Cardiac muscle cell (in vitro differentiated cells and primary cell): ENCODE data around the gene YIPF2. TPM values are rescaled to one million over a fixed set of nuclear protein-coding genes. Genes with fewer than 3 reads are reported as not detected.

Experiments used
- DNase-seq, 2 donors: peaks; one replicate each; pipeline versions ENCODE4 v3.0.0 to v3.0.0-alpha.2; 2010 to 2017; ENCODE audit warnings: low read depth in 1 of 2, low spot score in 1 of 2
- H3K27ac ChIP-seq: fragments of 200-600 bp; sonication (generic); 2 replicates; pipeline ENCODE4 v1.5.1; 2016
- H3K27me3 ChIP-seq: fragments of 200-600 bp; sonication (generic); 2 replicates; pipeline ENCODE4 v1.6.0; 2016; ENCODE audit warnings: control low read depth
- H3K36me3 ChIP-seq: fragments of 200-600 bp; sonication (generic); 2 replicates; pipeline ENCODE4 v1.5.1; 2016; ENCODE audit warnings: control low read depth
- H3K4me1 ChIP-seq: fragments of 200-600 bp; sonication (generic); 2 replicates; pipeline ENCODE4 v1.8.1; 2017; ENCODE audit warnings: low read depth, mild to moderate bottlenecking, mixed run types
- H3K4me3 ChIP-seq: fragments of 200-600 bp; sonication (generic); 2 replicates; pipeline ENCODE4 v1.5.1; 2016; ENCODE audit warnings: mild to moderate bottlenecking
- H3K9me3 ChIP-seq: fragments of 200-600 bp; sonication (generic); 2 replicates; pipeline ENCODE4 v1.5.1; 2017; ENCODE audit warnings: low read depth, mild to moderate bottlenecking, control low read depth
- polyA plus RNA-seq: library from polyadenylated mRNA; unstranded; fragments of >200 nt; fragmentation: Nextera tagmentation; extraction: Ambion mirVana; gene quantifications from 2 replicates; pipeline ENCODE4 v1.2.1, GENCODE V29; 2016
- total RNA-seq: library from RNA; depleted of rRNA; stranded (reverse); fragments of >200 nt; gene quantifications from 2 replicates; pipeline ENCODE4 v1.2.3, GENCODE V29; 2016
- TF ChIP-seq, protein P1 (sequence below): IDR thresholded peaks from 2 replicates; pipeline ENCODE4 v1.5.1; 2012; ENCODE audit warnings: low read depth, mild to moderate bottlenecking, low read length

Gene YIPF2
- total and polyA plus RNA-seq, 2 experiments from 2014 or later: 38.9 to 67.2 TPM

DNA sequence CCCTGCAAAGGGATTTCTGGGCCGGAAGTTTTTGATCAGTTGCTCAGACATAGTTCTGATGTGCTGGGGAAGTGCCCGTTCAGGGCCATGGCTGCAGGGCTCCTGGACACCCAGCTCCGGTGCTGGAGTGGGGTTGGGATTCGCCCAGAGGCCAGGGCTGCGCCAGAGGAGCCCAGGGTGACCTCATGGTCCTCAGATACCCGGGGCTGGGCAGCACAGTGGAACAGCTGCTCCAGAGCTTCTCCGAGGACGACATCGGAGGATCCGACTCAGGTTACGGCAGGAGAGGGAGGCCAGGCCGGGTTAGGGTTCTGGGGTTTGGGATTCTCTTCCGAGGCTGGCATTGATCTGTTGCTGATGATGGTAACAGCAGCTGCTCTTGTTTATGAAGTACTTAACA is 36.2 kb downstream of the YIPF2 start:
- no peaks in the 10 kb centered on the region for H3K36me3 ChIP-seq
- no peaks in the 10 kb centered on the region for H3K27me3 ChIP-seq
- TF ChIP-seq, protein P1, sequence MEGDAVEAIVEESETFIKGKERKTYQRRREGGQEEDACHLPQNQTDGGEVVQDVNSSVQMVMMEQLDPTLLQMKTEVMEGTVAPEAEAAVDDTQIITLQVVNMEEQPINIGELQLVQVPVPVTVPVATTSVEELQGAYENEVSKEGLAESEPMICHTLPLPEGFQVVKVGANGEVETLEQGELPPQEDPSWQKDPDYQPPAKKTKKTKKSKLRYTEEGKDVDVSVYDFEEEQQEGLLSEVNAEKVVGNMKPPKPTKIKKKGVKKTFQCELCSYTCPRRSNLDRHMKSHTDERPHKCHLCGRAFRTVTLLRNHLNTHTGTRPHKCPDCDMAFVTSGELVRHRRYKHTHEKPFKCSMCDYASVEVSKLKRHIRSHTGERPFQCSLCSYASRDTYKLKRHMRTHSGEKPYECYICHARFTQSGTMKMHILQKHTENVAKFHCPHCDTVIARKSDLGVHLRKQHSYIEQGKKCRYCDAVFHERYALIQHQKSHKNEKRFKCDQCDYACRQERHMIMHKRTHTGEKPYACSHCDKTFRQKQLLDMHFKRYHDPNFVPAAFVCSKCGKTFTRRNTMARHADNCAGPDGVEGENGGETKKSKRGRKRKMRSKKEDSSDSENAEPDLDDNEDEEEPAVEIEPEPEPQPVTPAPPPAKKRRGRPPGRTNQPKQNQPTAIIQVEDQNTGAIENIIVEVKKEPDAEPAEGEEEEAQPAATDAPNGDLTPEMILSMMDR: no peak
- H3K4me1 ChIP-seq: peaks cover 31% of the 10 kb centered on the region
- DNase-seq: no peak
- peak overlapping the region; percentile 81 for H3K27ac ChIP-seq
- no peak overlapping the region for H3K4me3 ChIP-seq
- H3K9me3 ChIP-seq: no peaks in the 10 kb centered on the region

DNA sequence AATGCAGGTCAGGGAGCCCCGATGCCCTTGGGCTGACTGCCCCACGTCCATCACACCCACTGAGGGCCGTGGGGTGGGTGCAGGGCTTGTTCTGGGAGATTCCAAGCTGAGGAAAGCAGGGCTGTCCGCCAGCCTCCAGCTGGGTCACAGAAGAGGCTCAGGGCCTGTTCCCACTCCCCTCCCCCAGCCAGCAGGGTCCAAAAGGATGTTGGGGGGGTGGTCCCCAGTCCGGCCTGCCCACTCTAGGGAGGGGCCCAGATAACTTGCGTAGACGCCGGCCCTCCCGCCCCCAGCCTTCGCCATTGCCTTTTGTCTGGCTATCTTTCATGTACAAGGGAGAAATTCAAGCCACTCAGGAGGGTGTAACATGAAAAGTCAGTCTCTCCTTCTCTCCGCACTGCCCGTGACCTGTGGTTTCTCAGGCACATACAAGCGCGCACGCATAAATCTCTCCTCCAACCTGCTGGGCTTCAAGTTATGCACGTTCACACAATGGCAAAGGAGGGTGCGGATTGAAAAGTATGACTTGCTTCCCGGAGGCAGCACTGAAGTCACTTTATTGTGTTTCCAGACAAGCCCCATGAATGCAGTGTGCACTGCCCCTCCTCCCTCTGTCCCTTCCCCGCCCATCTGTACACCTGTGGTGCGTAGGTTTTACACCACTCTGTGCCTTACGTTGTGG is 36.9 kb downstream of the YIPF2 start:
- Histone ChIP-seq H3K4me1 (peaks cover 32% of the 10 kb centered on the region), H3K36me3 (no peaks in the 10 kb centered on the region), H3K27ac (peak overlapping the region; percentile 81), H3K4me3 (no peak overlapping the region), H3K27me3 (no peaks in the 10 kb centered on the region), H3K9me3 (no peaks in the 10 kb centered on the region)
- peak in 1 of 2 donors; percentile 35 for DNase-seq
- TF ChIP-seq, protein P1: no peak

DNA sequence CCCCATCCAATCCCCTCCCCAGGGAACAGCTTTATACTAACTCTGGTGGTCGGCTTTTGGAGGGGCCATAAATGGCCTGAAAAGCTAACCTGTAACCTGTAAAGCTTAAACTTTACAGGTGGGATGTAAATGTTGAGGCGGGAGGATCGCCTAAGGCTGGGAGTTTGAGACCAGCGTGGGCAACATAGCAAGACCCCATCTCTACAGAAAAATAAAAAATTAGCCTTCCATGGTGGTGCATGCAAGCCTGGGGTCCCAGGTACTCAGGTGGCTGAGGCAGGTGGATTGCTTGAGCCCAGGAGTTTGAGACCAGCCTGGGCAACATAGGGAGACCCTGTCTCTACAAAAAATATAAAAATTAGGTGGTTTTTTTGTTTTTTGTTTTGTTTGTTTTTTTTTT is 38.6 kb downstream of the YIPF2 start:
- no peak for DNase-seq
- TF ChIP-seq, protein P1: no peak
- no peaks in the 10 kb centered on the region for H3K9me3 ChIP-seq
- H3K36me3 ChIP-seq: no peaks in the 10 kb centered on the region
- no peak overlapping the region for H3K4me3 ChIP-seq
- H3K27me3 ChIP-seq: no peaks in the 10 kb centered on the region
- no peak overlapping the region for H3K27ac ChIP-seq
- peaks cover 35% of the 10 kb centered on the region for H3K4me1 ChIP-seq

DNA sequence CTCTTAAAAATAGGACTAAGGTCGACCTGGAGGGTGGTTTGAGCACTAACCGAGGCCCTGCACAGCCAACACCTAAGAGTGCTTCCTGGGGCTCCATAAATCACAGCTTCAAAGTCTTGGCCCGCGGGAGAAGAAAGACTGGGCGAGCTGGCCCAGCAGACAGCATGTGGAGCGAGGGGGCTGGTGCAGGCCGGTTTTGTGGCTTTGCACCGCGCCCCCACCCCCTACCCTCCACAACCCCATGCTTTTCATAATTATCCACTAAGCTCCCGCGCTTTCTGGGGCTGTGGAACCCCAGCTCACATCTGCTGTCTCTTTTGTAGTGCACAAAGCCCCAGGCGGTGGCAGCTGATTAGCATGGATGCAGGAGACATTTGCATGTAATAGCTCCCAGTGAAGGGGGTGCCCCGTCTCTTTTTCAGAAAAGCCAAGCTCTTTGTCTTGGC is 40.0 kb downstream of the YIPF2 start:
- Histone ChIP-seq H3K4me3 (no peak overlapping the region), H3K27me3 (no peaks in the 10 kb centered on the region), H3K9me3 (no peaks in the 10 kb centered on the region), H3K27ac (peak overlapping the region; percentile 83), H3K4me1 (peaks cover 40% of the 10 kb centered on the region), H3K36me3 (no peaks in the 10 kb centered on the region)
- peak in 1 of 2 donors; percentile 14 for DNase-seq
- TF ChIP-seq, protein P1: no peak

DNA sequence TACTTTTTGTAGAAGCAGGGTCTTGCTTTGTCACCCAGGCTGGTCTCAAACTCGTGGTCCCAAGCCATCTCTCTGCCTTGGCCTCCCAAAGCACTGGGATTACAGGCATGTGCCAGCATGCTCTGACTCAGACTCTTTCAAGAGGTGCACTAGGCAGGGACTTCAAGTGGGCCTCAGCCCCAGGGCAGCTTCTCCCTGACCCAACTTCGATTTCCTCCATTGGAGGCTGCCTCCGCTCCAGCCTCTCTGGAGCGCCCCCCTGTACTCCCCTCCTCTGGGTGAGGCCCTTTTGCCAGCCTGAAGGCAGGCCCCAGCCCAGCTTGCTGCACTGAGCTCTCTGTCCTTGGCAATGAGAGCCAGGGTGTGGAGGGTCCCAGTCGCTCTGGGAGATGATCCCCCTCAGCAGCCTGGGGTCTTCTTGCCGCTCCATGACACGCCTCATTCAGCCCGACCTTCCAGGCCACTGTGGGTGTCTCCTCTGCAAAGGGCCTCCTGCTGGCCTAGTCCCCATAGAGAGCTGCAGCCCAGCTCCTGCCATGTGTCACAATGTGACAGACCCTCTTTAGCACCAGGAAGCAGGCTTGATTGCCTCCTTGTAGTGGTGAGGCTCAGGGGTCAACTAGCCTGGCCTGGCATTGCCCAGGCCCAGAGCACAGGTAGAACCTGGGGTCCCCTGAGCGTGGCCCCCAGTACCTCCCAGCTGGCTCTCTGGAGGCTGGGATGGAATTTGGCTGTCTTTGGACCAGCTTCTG is 40.6 kb downstream of the YIPF2 start:
- H3K27ac ChIP-seq: peak overlapping the region; percentile 83
- no peaks in the 10 kb centered on the region for H3K27me3 ChIP-seq
- H3K9me3 ChIP-seq: no peaks in the 10 kb centered on the region
- H3K4me3 ChIP-seq: no peak overlapping the region
- H3K36me3 ChIP-seq: no peaks in the 10 kb centered on the region
- H3K4me1 ChIP-seq: peaks cover 46% of the 10 kb centered on the region
- peak in 1 of 2 donors; percentile 45 for DNase-seq
- TF ChIP-seq, protein P1: no peak
